SKM-1 (cell line): ENCODE results near the gene COLEC12.
"Not testable (repeated sequence)": the region's sequence is repeated elsewhere in the genome, so short reads cannot be mapped to it uniquely, and the experiment has no call there.

Source experiments
- DNase-seq: peaks from one replicate; lab custom pipeline; 2025; ENCODE audit not compliant: unreplicated experiment; lab: John Stamatoyannopoulos, UW

COLEC12 gene

GRCh38 chr18:293536-293935 lies 207.0 kb downstream of the COLEC12 start:
- DNase-seq = no peak

GRCh38 chr18:292271-292670 lies 208.2 kb downstream of the COLEC12 start:
- no peak for DNase-seq

DNA sequence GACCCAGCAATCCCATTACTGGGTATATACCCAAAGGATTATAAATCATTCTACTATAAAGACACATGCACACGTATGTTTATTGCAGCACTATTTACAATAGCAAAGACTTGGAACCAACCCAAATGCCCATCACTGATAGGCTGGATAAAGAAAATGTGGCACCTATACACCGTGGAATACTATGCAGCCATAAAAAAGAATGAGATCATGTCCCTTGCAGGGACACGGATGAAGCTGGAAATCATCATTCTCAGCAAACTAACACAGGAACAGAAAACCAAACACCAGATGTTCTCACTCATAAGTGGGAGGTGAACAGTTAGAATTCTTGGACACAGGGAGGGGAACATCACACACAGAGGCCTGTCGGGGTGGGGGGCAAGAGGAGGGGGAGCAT lies 210.5 kb downstream of the COLEC12 start:
- not testable (repeated sequence) for DNase-seq

GRCh38 chr18:289026-289425 lies 211.5 kb downstream of the COLEC12 start:
- no peak for DNase-seq

DNA sequence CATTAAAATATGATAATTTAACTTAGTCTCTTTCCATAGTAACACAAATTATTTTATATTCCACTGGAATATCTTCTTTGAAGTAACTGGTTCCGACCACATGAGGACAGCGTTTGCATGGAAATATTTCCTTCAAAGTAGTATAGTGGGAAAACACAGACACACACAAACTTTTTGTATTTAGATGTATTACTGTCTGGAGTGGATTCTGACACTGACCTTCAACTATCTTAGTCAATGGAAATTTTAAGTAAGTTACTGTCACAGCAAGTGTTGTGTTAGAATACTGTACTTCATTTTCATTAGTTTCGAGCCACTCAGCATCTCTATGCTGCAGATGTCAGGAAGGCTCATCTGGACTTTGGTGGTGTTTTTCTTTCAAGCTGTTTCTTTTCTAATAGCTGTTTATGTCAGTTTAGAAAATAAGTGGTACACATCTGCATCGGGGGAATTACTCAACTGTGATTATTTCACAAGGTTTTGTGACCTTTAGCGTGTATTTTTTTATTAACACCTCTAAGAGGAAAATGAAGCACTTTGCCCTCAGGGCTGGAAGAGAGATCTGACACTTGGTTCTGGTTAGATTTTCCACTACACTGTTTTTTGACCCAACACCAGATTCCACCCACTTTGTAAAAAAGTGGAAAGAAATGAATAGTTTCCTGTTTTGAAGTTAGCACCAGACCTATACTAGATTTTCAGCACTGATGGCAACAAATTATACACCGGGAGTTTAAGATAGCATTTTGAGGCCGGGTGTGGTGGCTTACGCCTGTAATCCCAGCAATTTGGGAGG lies 213.8 kb downstream of the COLEC12 start:
- no peak for DNase-seq

- DNase-seq = no peak
These were observed 214.7 kb downstream of the COLEC12 start for GRCh38 chr18:285817-286216.

GRCh38 chr18:275486-275885 lies 225.0 kb downstream of the COLEC12 start:
- no peak for DNase-seq

GRCh38 chr18:274313-274712 lies 226.2 kb downstream of the COLEC12 start:
- no peak for DNase-seq

DNA sequence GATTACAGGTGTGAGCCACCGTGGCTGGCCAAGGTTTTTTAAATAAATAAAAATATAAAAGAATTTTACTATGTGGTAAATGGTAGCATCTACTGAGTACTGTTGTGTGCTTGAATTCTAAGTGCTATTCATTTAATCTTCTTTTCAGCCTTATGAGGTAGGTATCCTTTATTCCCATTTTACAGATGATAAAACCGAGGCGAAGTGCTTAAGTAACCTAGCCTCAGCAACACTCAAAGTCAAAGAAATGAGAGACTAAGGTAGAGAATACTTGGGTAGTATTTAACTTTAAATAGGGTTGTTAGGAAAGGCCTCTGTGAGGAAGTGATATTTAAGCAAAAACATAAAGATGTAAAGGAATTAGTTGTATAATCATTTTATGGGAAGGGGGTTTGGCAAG lies 227.0 kb downstream of the COLEC12 start:
- DNase-seq = no peak

DNA sequence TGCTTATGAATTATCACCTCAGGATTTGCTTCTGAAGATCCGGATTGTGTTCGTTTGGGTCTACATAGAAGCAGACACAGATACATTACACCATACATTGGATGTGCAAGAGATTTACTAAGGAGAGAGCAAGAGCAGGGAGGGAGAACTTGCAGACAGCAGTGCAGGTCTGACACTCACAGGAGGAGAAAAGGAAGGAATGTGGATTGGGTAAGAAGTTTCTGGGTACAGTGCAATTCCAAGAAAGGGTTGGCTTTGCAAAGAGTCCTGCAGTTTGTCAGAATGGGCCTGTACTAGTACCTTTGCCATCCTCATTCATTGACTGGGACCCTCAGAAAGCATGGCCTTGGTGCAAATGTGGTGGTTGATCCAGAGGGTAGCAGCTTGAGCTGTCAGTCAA lies 227.9 kb downstream of the COLEC12 start:
- no peak for DNase-seq

GRCh38 chr18:269480-270095 lies 230.9 kb downstream of the COLEC12 start:
- DNase-seq = no peak

- DNase-seq = peak; percentile 47
These were observed 232.6 kb downstream of the COLEC12 start, which contains the start of gene THOC1 for GRCh38 chr18:267688-268552. Gene THOC1, minus strand, starts transcription at chr18:268047. Its CDS starts 28 bp downstream, at chr18:268019.

DNA sequence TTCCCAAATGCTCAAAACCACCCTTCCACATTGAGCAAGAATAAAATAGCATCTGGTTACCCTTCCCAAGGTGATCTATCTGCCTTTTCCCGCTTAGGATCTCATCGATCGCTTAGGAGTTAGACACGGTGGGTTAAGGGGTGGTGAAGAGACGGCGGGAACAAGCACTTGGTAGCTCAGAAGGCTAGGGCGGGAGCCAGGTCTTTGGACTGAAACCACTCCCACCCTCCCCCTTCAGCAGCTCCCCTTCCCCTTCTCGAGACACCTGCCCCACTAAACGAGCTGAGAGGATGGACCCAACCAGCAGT lies 233.2 kb downstream of the COLEC12 start:
- peak; percentile 32 for DNase-seq
